ENCODE data around the gene TDP1.
"Not testable (repeated sequence)": the region's sequence is repeated elsewhere in the genome, so short reads cannot be mapped to it uniquely, and the experiment has no call there.

TDP1 gene

DNA sequence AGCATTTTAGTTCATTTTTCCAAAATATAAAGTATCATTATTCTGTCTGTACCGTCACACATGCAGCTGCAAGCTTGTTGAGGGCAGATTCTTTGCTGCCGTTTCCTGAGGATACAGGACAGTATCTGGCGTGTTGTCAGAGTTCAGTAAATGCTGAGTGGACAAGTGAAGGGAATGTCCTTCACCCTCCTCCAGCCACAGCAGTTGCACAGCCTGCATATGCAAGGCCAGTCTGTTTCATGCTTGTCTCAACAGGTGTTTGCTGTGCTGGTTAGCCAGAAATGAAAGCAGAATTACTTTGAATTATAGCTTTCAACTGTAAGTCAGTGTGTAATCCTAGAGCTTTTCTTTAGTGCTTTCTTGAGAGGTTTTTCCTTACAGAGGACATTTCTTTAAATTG is 36.5 kb downstream of the TDP1 start:
- DNase-seq, result no peak

DNA sequence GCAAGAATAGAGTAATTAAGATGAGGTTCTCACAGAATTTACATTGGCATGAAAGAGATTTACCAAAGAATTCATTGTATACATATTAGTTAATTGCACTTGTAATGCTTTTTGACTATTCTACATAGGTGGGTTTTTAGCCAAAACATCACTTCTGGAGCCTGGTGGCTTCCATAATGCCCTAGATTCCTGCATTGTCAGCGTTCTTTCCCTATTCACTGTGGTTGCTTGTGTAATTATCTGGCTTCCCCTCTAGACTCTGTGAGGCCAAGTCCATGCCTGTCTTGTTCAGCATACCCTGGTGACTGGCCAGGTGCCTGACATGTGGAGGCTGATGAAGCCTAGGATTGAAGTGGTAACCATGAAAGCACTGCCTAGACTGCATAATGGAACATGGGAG is 41.2 kb downstream of the TDP1 start:
- no peak for DNase-seq

DNA sequence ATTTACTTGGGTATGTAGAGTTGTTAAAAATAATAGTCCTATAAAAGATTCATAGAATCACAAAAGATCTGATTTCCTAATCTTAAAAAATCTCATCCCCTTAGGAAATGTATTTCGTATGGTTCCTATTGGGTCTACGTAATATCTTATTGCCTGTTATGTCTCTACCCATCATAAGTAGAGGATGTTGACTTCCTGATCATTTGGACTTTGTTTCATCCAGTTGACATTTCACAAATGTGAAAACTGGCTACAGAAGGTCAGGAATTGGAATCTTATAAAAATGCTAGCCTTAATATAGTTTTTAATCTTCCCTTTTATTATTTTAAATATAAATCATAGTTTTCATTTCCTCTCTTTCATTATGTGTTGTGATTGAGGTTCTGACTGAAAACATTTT is 45.2 kb downstream of the TDP1 start:
- no peak for DNase-seq

DNA sequence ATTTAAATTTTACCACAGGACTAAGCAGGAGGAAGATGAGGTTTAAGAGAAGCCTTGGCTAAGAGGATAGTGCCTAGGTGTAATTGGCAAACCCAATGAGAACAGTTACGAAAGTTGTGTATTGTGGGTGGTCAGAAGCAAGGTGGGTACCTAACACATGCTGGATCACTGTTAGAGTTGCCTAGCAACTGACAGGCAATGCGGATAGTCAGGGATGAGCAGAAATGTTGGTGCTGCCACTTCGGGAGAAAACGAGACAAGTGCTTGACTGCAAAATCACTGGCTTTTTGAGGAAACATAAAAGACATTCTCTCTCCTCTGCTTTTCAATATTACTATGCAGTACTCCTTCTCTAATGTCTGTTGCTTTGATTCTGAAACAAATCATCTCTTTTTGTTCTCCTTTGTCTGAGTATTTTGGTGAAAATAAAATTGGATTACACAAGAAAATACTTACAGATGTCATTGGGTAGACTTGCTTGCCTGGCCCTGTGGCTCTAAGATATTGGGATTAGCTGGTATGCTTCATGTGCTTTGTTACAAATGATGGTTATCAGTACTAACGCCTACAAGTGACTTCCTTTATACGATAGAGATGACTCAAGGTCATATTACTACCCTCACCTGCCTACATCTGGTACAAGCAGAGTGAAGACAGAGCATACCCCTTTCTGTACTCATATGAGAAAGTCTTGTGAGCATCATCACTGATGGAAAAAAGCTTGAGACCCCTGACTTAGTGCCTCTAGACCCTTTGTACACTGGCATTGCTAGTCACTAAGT is 48.0 kb downstream of the TDP1 start:
- no peak for DNase-seq

DNA sequence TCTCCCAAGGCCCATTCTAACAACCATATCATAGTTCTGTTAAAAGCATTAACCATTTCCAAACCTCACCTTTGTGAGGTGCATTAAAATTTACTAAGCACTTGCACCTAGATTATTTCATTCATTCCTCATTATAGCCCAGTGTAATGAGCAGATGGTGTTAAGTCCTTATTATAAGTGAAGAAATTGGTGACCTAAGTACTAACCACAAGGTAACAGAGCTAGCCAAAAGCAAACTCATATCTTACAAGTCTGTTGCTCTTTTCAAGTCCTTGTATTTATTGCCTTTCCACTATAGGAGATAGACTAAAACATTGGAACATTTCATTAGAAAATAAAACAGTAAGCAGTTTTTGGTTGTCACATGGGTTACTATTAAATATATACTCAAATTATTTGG is 49.7 kb downstream of the TDP1 start:
- DNase-seq, result no peak

DNA sequence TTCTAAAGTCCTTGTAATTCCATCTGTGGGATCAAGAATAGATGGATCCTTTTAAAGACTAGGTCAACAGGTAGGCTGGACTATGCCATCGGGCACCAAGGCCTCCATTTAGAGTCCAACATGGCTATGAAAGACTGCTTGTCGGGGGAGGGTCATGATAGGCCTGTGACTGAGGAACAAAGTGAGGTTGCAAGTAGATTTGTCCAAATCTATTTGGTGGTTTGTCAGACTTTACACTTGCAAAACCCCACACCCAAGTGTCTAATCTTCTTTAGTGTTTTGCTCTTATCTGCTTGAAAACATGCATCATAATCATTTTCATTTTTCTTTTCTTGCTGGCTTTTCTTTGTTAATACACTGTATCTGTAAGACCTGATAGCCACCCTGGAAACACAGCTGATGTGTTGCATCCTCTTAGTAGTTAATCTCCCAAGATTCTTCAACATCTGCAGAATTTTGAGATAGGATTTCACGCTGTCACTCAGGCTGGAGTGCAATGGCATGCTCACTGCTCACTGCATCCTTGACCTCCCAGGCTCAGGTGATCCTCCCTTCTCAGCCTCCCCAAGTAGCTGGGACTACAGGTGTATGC is 50.3 kb downstream of the TDP1 start:
- no peak for DNase-seq

- DNase-seq, result no peak
Observed at GRCh38 chr14:90017371-90017770, 61.6 kb downstream of the TDP1 start.

DNA sequence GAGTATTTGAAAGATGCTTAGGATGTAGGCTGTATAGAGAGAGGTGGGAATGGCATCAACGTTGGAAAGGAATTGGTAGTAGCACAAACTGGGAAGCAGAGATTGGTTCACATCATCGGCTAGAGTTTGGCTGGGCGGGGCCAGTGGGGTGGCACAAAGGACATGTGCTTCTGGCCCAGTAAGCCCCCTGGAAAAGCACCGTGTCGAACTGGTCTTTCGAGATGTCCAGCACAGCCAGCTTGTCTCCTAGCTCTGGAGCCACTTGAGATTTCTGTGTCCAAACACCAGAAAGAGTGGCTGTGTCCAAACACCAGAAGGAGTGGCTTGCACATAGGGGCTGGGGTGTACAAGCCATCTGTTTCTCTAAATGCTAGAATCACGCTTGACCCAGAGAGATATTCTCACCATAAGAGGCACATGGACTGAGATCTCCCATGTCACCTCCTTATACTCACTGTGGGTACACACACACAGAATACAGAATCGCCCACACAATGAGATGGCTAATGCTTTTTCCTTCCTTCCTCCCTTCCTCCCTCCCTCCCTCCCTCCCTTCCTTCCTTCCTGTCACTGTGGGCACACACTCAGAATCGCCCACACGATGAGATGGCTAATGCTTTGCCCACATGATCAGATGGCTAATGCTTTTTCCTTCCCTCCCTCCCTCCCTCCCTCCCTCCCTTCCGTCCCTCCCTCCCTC is 64.2 kb downstream of the TDP1 start:
- no peak for DNase-seq

- no peak for DNase-seq
Observed at GRCh38 chr14:90023176-90023896, 67.6 kb downstream of the TDP1 start.

DNA sequence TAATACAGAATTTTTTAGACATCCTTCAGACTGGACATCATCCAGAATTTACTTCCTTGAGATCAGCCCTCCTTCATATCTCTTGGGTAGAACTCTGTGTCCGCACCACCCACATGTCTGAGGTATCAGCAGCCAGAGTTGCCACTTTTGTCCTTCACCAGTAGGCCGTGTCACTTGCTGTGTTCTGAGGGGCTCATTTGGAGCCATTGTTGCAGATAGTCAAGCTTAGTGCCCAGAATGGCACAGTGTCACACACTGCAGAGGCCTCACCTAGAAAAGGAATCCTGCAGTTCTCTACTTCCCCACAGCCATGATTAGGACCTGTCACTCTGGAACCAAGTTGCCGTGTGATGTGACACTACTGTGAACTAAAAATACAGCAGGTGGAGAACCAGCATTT is 69.2 kb downstream of the TDP1 start:
- DNase-seq, result no peak

DNA sequence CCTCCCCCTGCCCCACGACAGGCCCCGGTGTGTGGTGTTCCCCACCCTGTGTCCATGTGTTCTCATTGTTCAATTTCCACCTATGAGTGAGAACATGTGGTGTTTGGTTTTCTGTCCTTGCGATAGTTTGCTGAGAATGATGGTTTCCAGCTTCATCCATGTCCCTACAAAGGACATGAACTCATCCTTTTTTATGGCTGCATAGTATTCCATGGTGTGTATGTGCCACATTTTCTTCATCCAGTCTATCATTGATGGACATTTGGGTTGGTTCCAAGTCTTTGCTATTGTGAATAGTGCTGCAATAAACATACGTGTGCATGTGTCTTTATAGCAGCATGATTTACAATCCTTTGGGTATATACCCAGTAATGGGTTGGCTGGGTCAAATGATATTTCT is 70.9 kb downstream of the TDP1 start:
- DNase-seq, result not testable (repeated sequence)

GRCh38 chr14:90027842-90028241 is 72.1 kb downstream of the TDP1 start:
- no peak for DNase-seq

DNA sequence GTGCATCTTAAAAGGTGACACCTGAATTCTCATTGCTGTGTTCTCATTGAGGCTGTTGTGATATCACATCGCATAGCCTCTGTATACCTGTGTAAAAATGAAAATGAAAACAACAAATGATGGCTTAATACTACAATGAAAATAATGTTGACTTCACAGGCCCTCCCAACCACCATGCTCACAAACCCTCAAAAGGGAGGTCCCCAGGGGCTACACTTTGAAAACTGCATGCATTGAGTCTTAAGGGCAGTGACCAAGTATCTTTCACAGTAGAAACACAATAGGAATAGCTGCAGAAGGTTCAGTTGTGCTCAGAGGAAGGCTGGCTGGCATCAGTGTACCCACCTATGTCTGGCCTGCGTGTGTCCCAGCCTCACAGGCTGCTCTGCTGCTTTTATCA is 78.4 kb downstream of the TDP1 start:
- DNase-seq, result no peak

GRCh38 chr14:90034835-90035525 is 79.3 kb downstream of the TDP1 start:
- DNase-seq, result no peak

- DNase-seq, result no peak
Observed at GRCh38 chr14:90039253-90040010, 83.7 kb downstream of the TDP1 start.

GRCh38 chr14:90040411-90040810 is 84.7 kb downstream of the TDP1 start:
- DNase-seq, result no peak

DNA sequence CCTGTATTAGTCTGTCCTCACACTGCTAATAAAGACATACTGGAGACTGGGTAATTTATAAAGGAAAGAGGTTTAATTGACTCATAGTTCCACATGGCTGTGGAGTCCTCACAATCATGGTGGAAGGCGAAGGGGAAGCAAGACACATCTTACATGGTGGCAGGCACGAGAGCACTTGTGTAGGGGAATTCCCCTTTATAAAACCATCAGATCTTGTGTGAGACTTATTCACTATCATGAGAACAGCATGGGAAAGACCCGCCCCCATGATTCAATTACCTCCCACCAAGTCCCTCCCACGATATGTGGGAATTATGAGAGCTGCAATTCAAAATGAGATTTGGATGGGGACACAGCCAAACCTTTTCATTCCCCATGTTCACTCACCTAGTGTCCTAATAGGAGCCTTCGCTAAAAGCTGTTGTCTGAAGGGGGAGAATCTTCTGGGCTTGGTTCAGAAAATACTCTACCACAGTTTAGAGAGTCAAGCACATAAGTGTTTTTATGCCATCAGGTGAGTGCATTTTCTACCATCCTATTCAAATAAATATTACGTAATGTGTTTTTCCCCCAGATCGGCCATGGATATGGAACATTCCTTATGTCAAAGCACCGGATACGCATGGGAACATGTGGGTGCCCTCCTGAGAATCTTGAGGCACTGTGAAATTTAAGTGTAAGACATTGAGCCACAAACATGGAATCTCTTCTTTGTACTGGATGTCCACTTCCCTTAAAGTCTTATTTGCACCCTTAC is 86.9 kb downstream of the TDP1 start:
- no peak for DNase-seq

- no peak for DNase-seq
Observed at GRCh38 chr14:90045616-90046015, 89.9 kb downstream of the TDP1 start.

GRCh38 chr14:90049390-90049789 is 93.7 kb downstream of the TDP1 start:
- no peak for DNase-seq

GRCh38 chr14:90050271-90050670 is 94.5 kb downstream of the TDP1 start:
- DNase-seq, result no peak

DNA sequence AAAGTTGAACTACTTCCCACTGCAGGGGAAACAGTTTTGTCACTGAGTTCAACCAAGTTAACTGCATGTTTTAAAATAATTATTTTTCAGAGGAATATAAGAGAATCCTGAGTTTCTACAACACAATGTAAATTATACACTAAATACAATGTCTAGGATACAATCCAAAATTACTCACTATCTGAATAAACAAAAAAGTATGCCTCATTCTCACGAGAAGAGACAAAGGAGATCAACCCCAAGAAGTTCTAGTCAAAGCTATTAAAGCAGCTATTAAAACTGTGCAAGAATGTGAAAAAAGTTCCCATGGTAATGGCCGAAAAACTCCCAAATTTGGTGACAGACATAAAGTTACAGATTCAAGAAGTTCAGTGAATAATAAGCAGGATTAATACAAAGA is 97.3 kb downstream of the TDP1 start:
- no peak for DNase-seq

Measured in NCI-H446 treated with DMSO at 0.1 percent for 48 hours (cell line).